Muscle layer of duodenum (tissue), 2 donors: Measurements from ENCODE around the gene ZNF394.

Experiments
- H3K27ac ChIP-seq: one replicate; pipeline ENCODE4 v1.7.0; 2013; ENCODE audit warnings: mild to moderate bottlenecking, low read length
- H3K27me3 ChIP-seq: one replicate; pipeline ENCODE4 v1.7.0; 2013; ENCODE audit warnings: low read depth, mild to moderate bottlenecking, control low read depth, low read length
- H3K36me3 ChIP-seq, 2 donors: one replicate each; pipeline ENCODE4 v1.7.0; 2013; ENCODE audit warnings: low read length in 2 of 2, control low read depth in 1 of 2, mild to moderate bottlenecking in 1 of 2; ENCODE audit not compliant: insufficient read depth in 2 of 2, control insufficient read depth in 1 of 2
- H3K4me1 ChIP-seq, 2 donors: one replicate each; pipeline ENCODE4 v1.7.0; 2013; ENCODE audit warnings: low read length in 2 of 2, mild to moderate bottlenecking in 2 of 2, control low read depth in 1 of 2, moderate library complexity in 1 of 2; ENCODE audit not compliant: insufficient read depth in 2 of 2, control insufficient read depth in 1 of 2
- H3K4me3 ChIP-seq, 2 donors: one replicate each; pipeline ENCODE4 v1.7.0; 2013; ENCODE audit warnings: low read length in 2 of 2, low read depth in 1 of 2, mild to moderate bottlenecking in 1 of 2
- H3K9me3 ChIP-seq, 2 donors: one replicate each; pipeline ENCODE4 v1.7.0; 2013; ENCODE audit warnings: low read length in 2 of 2, control low read depth in 1 of 2, mild to moderate bottlenecking in 1 of 2; ENCODE audit not compliant: control insufficient read depth in 1 of 2
- donor health status: healthy.

The ZNF394 gene

DNA sequence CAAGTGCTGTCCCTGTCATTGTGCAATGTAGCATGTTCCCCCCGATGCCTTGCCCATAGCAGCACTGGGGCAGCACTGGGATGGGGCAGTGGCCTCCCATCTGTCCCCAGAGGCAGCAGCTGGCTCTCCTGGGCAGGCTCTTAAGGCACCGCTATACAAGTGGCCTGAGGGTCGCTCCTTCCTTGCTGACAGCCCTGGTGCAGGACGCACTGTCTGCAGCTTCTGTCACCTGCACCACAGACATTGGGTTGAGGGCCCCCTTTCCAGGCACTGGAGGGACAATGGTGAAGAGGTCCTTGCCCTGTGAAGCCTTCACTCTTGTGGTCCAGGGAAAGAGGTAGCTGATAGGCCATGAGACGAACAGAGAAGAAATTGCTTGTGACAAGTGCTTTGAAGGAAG lies 50.8 kb downstream of the ZNF394 start:
- no peaks in the 10 kb centered on the region for H3K27me3 ChIP-seq
- H3K9me3 ChIP-seq = no peaks in the 10 kb centered on the region
- peaks cover 59 to 82% of the 10 kb centered on the region in 2 donors for H3K36me3 ChIP-seq
- H3K27ac ChIP-seq = no peak overlapping the region
- no peak overlapping the region for H3K4me3 ChIP-seq
- no peaks in the 10 kb centered on the region for H3K4me1 ChIP-seq

DNA sequence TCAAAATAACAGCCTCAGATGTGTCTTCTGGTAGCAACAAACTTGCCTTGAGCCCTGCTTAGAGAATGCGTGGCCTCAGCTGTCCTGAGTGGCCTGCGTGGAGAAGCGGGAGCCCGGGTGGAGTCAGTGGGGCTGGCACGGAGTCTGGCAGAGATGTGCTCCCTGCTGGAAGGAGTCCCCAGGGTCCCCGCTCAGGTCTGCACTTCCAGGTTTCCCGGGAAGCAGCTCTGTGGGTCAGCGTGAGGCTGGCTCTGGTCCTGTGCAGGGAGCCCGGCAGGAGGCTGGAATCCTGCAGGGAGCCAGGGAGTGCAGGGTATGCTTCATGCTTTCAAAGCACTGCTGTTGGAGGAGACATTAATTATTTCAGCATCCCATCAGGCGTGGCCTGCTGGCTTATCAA lies 51.2 kb downstream of the ZNF394 start:
- no peak overlapping the region for H3K27ac ChIP-seq
- H3K9me3 ChIP-seq = no peaks in the 10 kb centered on the region
- peaks cover 54 to 78% of the 10 kb centered on the region in 2 donors for H3K36me3 ChIP-seq
- no peaks in the 10 kb centered on the region for H3K27me3 ChIP-seq
- no peaks in the 10 kb centered on the region for H3K4me1 ChIP-seq
- no peak overlapping the region for H3K4me3 ChIP-seq

DNA sequence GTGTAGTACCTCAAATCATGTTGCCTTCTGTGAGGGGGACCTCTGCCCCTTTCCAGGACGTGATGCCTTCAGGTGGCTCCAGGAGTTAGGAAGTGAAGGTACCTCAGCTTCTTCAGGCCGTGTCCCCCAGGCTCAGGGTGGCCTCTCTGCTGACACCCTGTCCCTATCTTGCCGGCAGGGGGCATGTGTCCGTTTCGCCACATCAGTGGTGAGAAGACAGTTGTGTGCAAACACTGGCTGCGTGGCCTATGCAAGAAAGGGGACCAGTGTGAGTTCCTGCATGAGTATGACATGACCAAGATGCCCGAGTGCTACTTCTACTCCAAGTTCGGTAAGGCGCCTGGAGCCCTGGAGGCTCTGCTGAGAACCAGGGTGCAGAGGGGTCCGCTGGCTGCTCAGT lies 52.1 kb downstream of the ZNF394 start:
- H3K36me3 ChIP-seq = peaks cover 51 to 69% of the 10 kb centered on the region in 2 donors
- no peaks in the 10 kb centered on the region for H3K4me1 ChIP-seq
- no peaks in the 10 kb centered on the region for H3K9me3 ChIP-seq
- no peak overlapping the region for H3K27ac ChIP-seq
- H3K4me3 ChIP-seq = no peak overlapping the region
- H3K27me3 ChIP-seq = no peaks in the 10 kb centered on the region

DNA sequence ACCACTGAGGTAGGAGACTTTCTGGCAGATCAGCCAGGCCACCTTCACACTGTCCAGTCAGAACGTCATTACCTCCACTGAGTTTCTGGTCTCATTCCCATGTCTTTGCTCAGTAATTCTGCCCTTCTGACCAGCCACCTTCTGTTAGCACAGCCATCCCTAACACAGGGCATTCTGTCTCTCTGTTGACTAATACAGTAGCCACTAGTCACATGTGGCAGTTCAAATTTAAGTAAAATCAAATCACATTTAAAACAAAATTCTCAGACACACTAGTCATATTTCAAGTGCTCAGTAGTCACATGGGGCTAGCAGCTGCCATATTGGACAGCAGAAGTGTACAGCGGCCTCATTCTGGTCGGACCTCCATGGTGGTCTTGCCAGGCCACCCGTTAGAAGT lies 54.0 kb downstream of the ZNF394 start:
- no peak overlapping the region for H3K27ac ChIP-seq
- peaks cover 42 to 53% of the 10 kb centered on the region in 2 donors for H3K36me3 ChIP-seq
- H3K4me1 ChIP-seq = peaks cover 0 to 9% of the 10 kb centered on the region in 2 donors
- H3K27me3 ChIP-seq = no peaks in the 10 kb centered on the region
- H3K9me3 ChIP-seq = no peaks in the 10 kb centered on the region
- H3K4me3 ChIP-seq = no peak overlapping the region
